UCSD-AML1 (cell line): ENCODE measurements around the gene PTPN6.

Experiments
- DNase-seq: peaks from one replicate; lab custom pipeline; 2025; ENCODE audit not compliant: unreplicated experiment; lab: John Stamatoyannopoulos, UW

Gene PTPN6

GRCh38 chr12:6954316-6955107 is 3.4 kb downstream of the PTPN6 start:
- DNase-seq: no peak

GRCh38 chr12:6955108-6956020 is 4.2 kb downstream of the PTPN6 start:
- DNase-seq: no peak

DNA sequence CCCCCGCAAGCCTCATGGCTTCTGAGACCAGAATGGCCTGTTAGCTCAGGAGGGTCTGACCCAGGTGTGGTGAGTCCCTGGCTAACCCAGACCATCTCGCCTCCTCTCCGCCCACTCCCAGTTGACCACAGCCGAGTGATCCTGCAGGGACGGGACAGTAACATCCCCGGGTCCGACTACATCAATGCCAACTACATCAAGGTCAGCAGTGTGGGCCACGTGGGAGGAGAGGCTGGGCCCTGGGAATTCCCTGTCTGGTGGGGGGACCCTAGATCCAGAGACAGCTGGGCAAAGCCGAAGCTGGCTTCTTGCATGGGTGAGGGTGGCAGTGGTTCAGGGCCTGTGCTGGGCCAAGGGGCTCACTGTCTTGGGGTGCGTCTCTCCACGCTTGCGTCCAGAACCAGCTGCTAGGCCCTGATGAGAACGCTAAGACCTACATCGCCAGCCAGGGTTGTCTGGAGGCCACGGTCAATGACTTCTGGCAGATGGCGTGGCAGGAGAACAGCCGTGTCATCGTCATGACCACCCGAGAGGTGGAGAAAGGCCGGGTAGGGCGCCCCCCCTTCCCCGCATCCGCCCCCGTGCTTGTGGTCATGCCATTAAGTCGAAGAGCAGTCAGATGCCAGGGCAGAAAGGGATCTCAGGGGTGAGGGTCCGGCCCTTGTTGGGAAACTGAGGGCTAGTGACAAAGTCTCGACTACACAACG is 5.0 kb downstream of the PTPN6 start:
- DNase-seq: no peak

DNA sequence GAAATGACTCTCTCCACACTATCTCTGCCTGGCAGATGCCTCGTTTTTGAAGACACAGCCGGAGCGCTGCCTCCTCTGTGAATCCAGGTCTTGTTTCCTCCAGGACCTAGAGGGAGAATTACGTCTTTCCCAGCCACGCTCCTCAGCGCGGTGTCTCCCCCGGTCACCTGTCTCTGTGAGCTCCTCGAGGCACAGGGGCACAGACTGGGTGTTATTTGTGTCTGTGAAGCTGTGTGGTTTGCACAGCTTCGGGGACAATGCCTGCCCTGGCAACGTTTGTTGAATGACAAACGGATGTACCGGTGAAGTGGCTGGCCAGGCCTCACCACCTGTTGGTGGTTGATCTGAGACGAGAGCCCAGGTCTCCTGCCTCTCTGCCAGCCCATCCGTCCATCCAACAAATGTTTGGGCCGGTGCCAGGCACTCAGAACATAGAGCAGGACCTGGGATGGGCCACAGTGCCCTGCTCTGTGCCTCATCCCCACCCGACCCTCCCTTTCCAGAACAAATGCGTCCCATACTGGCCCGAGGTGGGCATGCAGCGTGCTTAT is 6.1 kb downstream of the PTPN6 start:
- no peak for DNase-seq

DNA sequence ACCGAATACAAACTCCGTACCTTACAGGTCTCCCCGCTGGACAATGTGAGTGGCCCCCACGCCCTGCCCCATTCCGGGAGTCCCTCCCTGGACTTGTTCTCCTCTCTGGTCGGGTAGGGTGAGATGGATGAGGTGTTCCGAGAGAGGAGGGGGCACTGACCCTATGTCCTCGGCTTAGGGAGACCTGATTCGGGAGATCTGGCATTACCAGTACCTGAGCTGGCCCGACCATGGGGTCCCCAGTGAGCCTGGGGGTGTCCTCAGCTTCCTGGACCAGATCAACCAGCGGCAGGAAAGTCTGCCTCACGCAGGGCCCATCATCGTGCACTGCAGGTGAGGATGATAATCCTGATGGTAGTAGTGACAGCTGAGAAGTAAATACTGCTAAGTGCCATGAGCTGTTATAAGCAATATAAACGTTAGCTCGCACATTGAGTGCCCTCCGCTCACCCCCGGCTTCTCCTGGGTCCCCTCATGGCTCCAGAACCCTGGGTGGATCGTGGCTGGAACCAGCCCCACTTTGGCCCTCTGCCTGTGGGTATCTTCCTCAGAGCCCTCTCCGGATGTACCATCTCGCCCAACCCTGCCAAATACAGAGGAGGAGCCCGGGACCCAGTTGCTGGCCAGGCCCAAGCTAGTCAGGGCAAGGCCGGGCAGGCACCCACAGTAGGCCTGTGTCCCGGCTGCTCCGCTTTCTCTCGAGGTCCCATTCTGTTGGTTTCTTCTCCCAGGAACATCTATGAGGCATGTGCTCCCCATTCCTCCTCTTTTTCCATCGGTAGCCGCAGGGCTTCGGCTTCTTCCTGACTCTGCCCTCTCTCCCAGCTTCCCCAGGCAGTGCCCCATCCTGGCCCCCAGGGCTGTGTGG is 6.8 kb downstream of the PTPN6 start:
- no peak for DNase-seq

GRCh38 chr12:6958609-6959057 is 7.5 kb downstream of the PTPN6 start:
- no peak for DNase-seq

DNA sequence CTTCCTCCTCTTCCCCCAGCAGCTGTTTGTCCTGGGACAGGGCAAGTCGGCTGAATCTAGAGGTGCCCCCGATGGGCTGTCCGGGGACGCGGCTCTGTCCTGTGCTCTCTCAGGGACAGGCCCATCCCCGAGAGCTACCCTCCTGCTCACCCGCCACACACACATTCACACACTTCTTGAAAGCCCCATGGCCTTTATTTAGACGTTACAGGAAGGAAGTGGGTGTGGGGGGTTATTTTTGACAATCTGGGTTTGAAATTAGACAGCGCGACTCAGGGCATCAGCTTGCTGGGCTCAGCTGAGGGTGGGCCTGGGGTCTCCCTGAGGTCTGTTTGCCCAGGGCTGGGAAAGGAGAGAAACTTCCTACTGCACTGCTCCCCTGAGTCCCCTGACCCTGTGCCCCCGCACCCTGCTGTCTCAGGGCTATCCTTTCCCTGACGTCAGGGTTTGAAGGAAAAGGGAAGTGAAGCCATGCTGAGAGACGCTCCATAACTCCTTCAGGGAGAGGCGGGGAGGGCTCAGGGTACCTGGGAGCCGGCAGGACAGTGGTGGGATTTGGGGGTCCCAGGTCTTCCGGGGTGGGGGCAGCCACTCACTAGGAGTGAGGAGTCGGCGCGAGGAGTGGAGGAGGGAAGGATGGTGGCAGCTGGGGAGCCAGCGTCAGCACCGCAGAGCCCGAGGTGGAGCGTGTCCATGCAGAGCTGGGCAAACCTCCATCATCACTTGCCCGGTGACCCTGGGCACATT is 8.1 kb downstream of the PTPN6 start:
- DNase-seq: peak; percentile 83

- DNase-seq: no peak
Measured at GRCh38 chr12:6959805-6960592, 8.8 kb downstream of the PTPN6 start.

DNA sequence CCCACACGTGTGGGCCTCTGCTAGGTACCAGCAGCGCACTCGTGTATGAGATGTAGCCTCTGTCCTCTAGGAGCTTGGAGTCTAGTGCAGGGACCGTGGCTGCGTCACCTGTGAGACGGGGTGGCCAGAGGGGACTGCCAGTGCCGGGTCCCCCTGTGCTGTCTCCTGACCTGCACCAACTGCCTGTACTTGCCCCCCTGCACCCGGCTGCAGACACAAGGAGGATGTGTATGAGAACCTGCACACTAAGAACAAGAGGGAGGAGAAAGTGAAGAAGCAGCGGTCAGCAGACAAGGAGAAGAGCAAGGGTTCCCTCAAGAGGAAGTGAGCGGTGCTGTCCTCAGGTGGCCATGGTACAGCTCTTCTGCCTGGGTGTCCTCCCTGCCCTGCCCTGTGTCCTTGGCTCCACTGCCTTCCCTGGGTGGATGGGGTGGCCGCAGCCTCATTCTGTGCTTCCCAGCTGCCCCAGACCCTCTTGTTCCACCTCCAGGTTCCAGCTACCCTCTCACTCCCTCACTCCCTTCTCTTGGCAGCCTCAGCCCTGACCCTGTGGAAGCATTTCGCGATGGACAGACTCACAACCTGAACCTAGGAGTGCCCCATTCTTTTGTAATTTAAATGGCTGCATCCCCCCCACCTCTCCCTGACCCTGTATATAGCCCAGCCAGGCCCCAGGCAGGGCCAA is 9.6 kb downstream of the PTPN6 start:
- no peak for DNase-seq

DNA sequence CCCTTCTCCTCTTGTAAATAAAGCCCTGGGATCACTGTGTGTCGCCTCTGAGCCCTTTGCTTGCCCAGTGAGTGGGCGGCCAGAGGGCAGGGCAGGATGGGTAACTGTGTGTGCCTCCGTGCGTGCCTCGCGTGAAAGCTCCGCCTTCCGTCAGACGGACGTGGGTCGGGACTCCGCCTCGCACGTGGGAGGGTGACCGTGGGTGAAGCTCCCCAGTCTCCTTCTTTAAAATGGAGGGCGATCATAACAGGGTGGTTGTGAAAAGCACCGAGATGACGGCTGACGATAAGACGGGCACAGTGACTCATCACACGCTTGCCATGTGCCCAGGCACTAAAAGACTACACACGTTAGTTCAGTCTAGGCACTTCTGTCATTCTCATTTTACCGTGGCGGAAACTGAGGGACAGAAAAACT is 10.1 kb downstream of the PTPN6 start:
- DNase-seq: peak; percentile 62

GRCh38 chr12:6961695-6962284 is 10.6 kb downstream of the PTPN6 start:
- DNase-seq: peak; percentile 72

DNA sequence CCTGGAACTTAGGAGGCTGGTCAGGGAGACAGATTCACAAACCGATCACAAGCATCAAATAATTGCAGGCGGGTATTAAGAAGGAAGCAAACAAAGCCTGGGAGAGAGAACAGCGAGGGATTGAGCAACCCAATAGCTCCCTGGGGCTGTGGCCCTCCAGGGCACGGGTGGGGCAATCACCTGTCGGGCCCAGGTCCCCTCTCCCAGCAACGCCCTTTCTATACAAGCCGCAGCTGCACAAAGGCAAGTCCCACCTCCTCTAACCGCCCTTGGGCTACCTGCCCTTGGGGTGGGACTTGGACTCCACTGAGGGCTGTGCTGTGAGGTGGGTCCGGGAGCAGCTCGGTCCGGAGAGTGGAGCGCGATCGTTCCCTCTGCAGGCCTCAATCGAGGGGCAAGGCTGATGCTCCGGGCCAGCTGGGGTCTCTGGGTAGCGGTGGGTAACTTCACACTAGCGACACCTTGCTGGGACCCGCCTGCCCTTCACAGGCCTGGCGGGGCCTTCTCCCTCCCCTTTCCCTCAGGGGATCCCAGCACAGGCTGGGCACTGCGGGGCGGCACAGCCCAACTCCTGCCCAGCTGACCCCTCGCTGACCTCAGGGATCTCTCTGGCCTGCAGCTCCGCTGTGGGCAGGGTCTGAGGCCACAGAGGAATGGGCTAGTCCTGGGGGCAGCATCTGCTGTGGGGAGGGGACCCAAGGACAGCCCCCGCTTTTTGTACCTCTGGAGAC is 11.3 kb downstream of the PTPN6 start:
- no peak for DNase-seq

DNA sequence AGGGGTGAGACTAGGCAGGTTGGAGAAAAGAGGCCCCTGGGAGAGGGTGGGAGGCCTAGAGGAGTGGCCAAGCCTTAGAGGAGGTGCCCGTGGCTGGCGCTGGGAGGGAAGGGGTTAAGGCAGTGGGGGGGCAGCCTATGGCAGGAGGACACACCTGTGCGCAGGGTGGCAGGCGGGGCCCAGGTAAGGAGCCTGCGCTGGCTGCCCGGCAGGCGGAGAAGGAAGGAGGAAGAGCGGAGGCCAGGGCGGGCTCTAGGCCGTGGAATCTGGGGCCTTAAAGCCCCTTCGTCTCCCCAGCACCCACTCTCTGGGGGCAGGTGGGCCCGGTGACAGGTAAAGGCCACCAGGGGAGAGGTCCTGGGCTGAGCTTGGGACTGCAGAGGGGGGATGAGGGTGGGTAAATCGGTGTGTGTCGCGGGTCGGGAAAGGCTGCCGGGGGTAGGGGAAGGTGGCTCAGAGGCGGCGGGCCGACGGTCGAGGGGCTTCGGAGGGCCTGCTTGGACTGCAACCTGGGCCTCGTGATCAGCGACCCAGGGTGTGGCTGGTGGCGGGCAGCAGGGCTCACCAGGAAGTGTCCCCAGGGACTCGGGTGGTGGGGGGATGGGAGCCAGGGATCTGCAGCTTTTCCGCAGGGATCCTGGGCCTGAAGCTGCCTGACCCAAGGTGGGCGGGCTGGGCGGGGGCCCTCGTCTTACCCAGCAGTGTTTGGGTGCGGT is 12.0 kb downstream of the PTPN6 start:
- DNase-seq: no peak

DNA sequence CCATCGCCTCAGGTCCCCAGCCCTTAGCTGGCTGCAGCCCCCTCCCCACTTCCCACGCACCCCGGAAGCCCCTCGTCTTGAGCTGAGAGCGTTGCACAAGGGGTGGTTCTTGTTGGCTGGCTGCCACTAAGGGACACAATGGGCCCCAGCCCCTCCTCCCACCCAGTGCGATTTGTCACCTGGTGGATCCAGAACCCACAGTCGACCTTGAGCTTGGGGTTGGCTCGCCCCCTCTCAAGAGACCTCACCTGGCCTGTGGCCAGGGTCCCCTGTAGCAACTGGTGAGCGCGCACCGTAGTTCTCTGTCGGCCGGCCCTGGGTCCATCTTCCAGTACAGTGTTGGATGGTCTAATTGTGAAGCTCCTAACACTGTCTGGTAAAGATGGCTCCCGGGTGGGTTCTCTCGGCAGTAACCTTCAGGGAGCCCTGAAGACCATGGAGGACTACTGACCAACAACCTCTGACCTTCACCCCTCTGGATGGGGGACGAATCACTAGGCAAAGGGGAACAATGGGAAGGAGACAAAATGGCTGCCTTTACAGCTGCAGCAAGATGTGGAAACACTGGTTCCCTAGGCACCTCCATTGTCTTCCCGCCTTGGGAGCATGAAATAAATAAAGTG is 12.7 kb downstream of the PTPN6 start:
- no peak for DNase-seq

GRCh38 chr12:6964605-6965025 is 13.5 kb downstream of the PTPN6 start:
- DNase-seq: no peak
